Kidney (tissue), 14 donors: ENCODE measurements around the gene CNIH3. TPM values are rescaled to one million over a fixed set of nuclear protein-coding genes. Genes with fewer than 3 reads are reported as not detected.

Experiments
- DNase-seq, 5 donors: peaks; one replicate each; pipeline ENCODE4 v3.0.0-alpha.2; 2013 to 2020
- FAIRE-seq: peaks from 2 replicates; lab custom pipeline; 2012; peaks lifted over from hg19 to GRCh38; lab: Jason Lieb, UNC
- H3K27ac ChIP-seq, 2 donors: one replicate each; pipeline ENCODE4 v1.7.0; 2013; ENCODE audit warnings: low read depth in 2 of 2, low read length in 2 of 2, inconsistent platforms in 1 of 2
- H3K27me3 ChIP-seq: one replicate; pipeline ENCODE4 v1.7.1; 2013; ENCODE audit warnings: low read length, inconsistent platforms; ENCODE audit not compliant: control insufficient read depth, insufficient read depth
- H3K36me3 ChIP-seq, 3 donors: one replicate each; pipeline versions ENCODE4 v1.7.0 to v1.7.1; 2013; ENCODE audit warnings: low read length in 3 of 3, control low read depth in 1 of 3, inconsistent platforms in 1 of 3; ENCODE audit not compliant: insufficient read depth in 3 of 3, control insufficient read depth in 2 of 3
- H3K4me1 ChIP-seq, 3 donors: one replicate each; pipeline versions ENCODE4 v1.7.0 to v1.7.1; 2013; ENCODE audit warnings: low read length in 3 of 3, inconsistent platforms in 1 of 3, low read depth in 1 of 3; ENCODE audit not compliant: control insufficient read depth in 2 of 3, insufficient read depth in 2 of 3
- H3K4me3 ChIP-seq, 3 donors: one replicate each; pipeline versions ENCODE4 v1.7.0 to v1.8.1; 2013; ENCODE audit warnings: low read length in 3 of 3, control low read depth in 1 of 3, inconsistent platforms in 1 of 3
- H3K9ac ChIP-seq, 3 donors: one replicate each; pipeline versions ENCODE4 v1.7.0 to v1.7.1; 2013; ENCODE audit warnings: low read length in 3 of 3, control low read depth in 1 of 3, inconsistent platforms in 1 of 3
- H3K9me3 ChIP-seq, 3 donors: one replicate each; pipeline versions ENCODE4 v1.7.0 to v1.7.1; 2013; ENCODE audit warnings: low read length in 3 of 3, control low read depth in 1 of 3, inconsistent platforms in 1 of 3; ENCODE audit not compliant: control insufficient read depth in 2 of 3, insufficient read depth in 1 of 3
- CTCF ChIP-seq: IDR thresholded peaks from 3 replicates; pipeline ENCODE4 v1.5.1; 2012; ENCODE audit warnings: mild to moderate bottlenecking, moderate library complexity, borderline replicate concordance; ENCODE audit not compliant: insufficient read depth; ENCODE audit errors: extremely low read depth
- intact Hi-C: fragments of 100-400 bp; cut with DNase I; formaldehyde crosslinking; loops from one replicate; pipeline ENCODE4 v1.11.1; 2022
- polyA plus RNA-seq: library from polyadenylated mRNA; stranded (reverse); fragments of 350-450 nt; fragmentation: Illumina TruSeq; extraction: RNeasy Lipid Tissue Mini Kit (QIAGEN cat#74804); gene quantifications from one replicate; pipeline ENCODE4 v1.2.3, GENCODE V29; 2014; ENCODE audit warnings: low read depth, low replicate concordance; ENCODE audit not compliant: insufficient read depth
- total RNA-seq: library from RNA; stranded (reverse); fragmentation: NEBNext Ultra II Directional; extraction: Animal tissue kit (Norgen Biotek cat#: 25700); gene quantifications from one replicate; pipeline ENCODE4 v1.2.1, GENCODE V29; 2021
- donor health status: control.
- donor health status: control.
- donor health status: control.
- donor health status: control.
- donor health status: control.
- donor health status: DM: yes; HTN: yes; CAD: no.
- donor health status: Normal renal cell carcinoma (clear cell type).

CNIH3 gene
- total and polyA plus RNA-seq, 2 donors from 2014 or later = 4.3 to 7.6 TPM

DNA sequence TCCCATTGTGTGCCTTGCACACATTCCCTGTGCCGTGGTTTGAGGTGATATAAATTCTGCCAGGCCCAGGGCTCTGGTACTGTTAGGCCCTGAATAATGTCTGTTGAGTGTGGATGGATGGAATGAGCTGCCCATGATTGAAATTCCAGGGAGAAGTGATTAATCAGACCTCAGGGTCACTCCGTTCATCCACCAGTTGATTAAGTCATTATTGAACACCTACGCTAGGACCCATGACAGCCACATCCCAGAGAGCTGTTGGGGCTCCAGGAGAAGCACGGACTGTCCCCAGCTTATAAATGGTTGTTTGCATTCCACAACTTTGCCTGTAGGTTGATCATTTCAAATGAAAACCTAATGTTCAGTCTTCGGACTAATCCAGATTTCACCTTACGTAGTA, 98.4 kb downstream of the CNIH3 start:
- Histone ChIP-seq H3K9me3 (no peaks in the 10 kb centered on the region), H3K36me3 (no peaks in the 10 kb centered on the region), H3K9ac (no peak overlapping the region), H3K27ac (no peak overlapping the region), H3K27me3 (no peaks in the 10 kb centered on the region), H3K4me3 (no peak overlapping the region), H3K4me1 (no peaks in the 10 kb centered on the region)
- no peak for DNase-seq
- no peak for FAIRE-seq
- intact Hi-C loops = no loop called here
- TF ChIP-seq CTCF = no peak

DNA sequence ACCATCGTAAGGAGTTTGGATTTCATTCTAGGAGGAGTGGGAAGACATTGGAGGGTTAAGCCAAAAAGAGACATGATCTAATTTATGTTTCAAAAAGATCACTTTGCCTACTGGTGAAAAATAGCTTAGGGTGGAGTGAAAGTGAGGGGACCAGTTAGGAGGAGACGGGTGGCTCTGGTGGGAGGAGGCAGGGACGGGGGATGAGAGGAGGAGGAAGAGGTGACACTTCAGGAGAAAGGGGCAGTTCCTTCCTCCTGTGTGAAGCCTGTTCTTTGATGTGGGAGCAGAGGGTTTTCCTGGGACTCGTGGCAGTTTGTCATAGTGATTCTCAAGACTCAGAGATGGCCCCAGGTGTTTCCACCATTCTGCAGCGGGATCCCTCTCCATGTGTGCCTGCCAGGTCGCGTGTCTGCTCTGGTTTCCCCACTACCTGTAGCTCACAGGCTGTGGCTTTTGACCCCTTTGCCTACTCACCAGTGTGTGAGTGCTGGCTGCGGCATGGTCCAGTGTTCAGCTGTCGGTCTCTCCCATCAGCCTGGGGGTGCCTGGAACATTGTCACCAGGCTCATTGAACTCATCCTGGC, 102.4 kb downstream of the CNIH3 start:
- Histone ChIP-seq H3K4me1 (no peaks in the 10 kb centered on the region), H3K9me3 (no peaks in the 10 kb centered on the region), H3K27ac (no peak overlapping the region), H3K4me3 (no peak overlapping the region), H3K36me3 (no peaks in the 10 kb centered on the region), H3K9ac (no peak overlapping the region), H3K27me3 (no peaks in the 10 kb centered on the region)
- FAIRE-seq (no peak), DNase-seq (no peak)
- no peak for TF ChIP-seq CTCF
- intact Hi-C loops = no loop called here

- TF ChIP-seq CTCF = no peak
- no peak for FAIRE-seq
- Histone ChIP-seq H3K9ac (no peak overlapping the region), H3K27ac (no peak overlapping the region), H3K4me1 (no peaks in the 10 kb centered on the region), H3K36me3 (no peaks in the 10 kb centered on the region), H3K9me3 (no peaks in the 10 kb centered on the region), H3K4me3 (no peak overlapping the region), H3K27me3 (no peaks in the 10 kb centered on the region)
- intact Hi-C loops = no loop called here
- no peak for DNase-seq
These were observed 103.6 kb downstream of the CNIH3 start for GRCh38 chr1:224719716-224720115.

DNA sequence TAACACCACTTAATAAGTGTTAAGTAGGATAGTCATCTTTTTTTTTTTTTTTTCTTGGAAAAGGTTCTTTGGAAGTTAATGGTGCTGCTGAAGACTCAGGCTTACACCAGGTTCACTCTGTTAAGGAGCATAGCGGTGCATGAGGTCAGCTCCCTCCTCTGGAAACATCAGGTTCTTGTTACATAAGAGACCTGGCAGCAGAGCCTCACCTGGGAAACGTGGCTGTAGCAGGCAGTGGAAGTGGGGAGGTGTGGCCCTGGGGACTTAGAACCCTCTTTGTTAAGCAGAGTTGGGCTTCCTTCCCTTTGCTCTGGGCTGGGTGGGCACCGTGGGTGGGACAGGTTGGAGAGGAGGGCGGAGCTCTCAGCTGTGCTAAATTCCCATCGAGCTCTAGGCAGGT, 104.1 kb downstream of the CNIH3 start:
- FAIRE-seq = no peak
- Histone ChIP-seq H3K4me1 (no peaks in the 10 kb centered on the region), H3K36me3 (no peaks in the 10 kb centered on the region), H3K27me3 (no peaks in the 10 kb centered on the region), H3K27ac (no peak overlapping the region), H3K9ac (no peak overlapping the region), H3K9me3 (no peaks in the 10 kb centered on the region), H3K4me3 (no peak overlapping the region)
- no peak for DNase-seq
- intact Hi-C loops = no loop called here
- no peak for TF ChIP-seq CTCF
